ENCODE data around the gene NDUFS5. TPM values are rescaled to one million over a fixed set of nuclear protein-coding genes. Genes with fewer than 3 reads are reported as not detected.
"Not testable (repeated sequence)": the region's sequence is repeated elsewhere in the genome, so short reads cannot be mapped to it uniquely, and the experiment has no call there.

Gene NDUFS5
- 100 to 1,000 TPM; 150 to 220 TPM for total RNA-seq

- Mint-ChIP-seq H3K36me3 (ENCODE audit: low read depth) (peaks cover 25% of the 10 kb centered on the region), H3K4me3 (peak within 1 kb of the TSS; percentile 87), H3K4me1 (peaks cover 30% of the 10 kb centered on the region), H3K27me3 (no peaks in the 10 kb centered on the region), H3K9me3 (ENCODE audit: low read depth) (no peaks in the 10 kb centered on the region), H3K27ac (peak within 1 kb of the TSS; percentile 99)
- intact Hi-C loops (cut with DNase I, micrococcal nuclease), result loop anchor here (1.0 to 5.0 kb wide), 13 partner anchors 8 to 1334 kb away; partner anchors contain the start of genes AKIRIN1 (in 2 of the 2), MYCBP (in 2 of the 2), CDCA8 (in 1 of the 2) and PPIE (in 1 of the 2)
- ChIA-PET CTCF (interaction anchor here (0.6 to 2.3 kb wide), 14 partner anchors 11 to 1334 kb away, joined by 3 to 11 read pairs (median 4); no protein-coding TSS in a partner anchor), POLR2A (interaction anchor here (0.5 to 1.3 kb wide), 11 partner anchors 12 to 998 kb away, joined by 3 to 8 read pairs (median 4); partner anchors contain the start of gene MYCBP)
- ATAC-seq (peak; percentile 90), DNase-seq (peak; percentile 93)
Observed at GRCh38 chr1:39026051-39026865, at the start of gene NDUFS5. Gene NDUFS5, plus strand, starts transcription at chr1:39026350. Its CDS starts 2,375 bp downstream, at chr1:39028725.

GRCh38 chr1:38977399-38978244 is 48.5 kb upstream of the NDUFS5 start:
- H3K27me3 Mint-ChIP-seq; H3K36me3 Mint-ChIP-seq (ENCODE audit: low read depth); CTCF ChIA-PET; intact Hi-C loops (cut with DNase I, micrococcal nuclease); H3K4me1 Mint-ChIP-seq; H3K4me3 Mint-ChIP-seq; H3K9me3 Mint-ChIP-seq (ENCODE audit: low read depth): not testable (repeated sequence)
- ATAC-seq (peak; percentile 69), DNase-seq (peak; percentile 62)
- POLR2A ChIA-PET, result interaction anchor here (0.6 to 1.2 kb wide), 2 partner anchors 49 to 1448 kb away, joined by 5 to 7 read pairs; partner anchors contain the start of gene NDUFS5
- H3K27ac Mint-ChIP-seq, result peak overlapping the region; percentile 51

GRCh38 chr1:38978245-38978542 is 48.0 kb upstream of the NDUFS5 start:
- H3K4me1 Mint-ChIP-seq; H3K36me3 Mint-ChIP-seq (ENCODE audit: low read depth); CTCF ChIA-PET; intact Hi-C loops (cut with DNase I, micrococcal nuclease); H3K27me3 Mint-ChIP-seq; H3K4me3 Mint-ChIP-seq; H3K9me3 Mint-ChIP-seq (ENCODE audit: low read depth); ATAC-seq: not testable (repeated sequence)
- H3K27ac Mint-ChIP-seq, result peak overlapping the region; percentile 51
- POLR2A ChIA-PET, result interaction anchor here (1.2 kb wide), 1 partner anchor 48 kb away, joined by 5 read pairs; the partner anchor contains the start of gene NDUFS5
- peak; percentile 60 for DNase-seq

- H3K27me3 Mint-ChIP-seq; POLR2A ChIA-PET; DNase-seq; ATAC-seq; H3K27ac Mint-ChIP-seq; intact Hi-C loops (cut with DNase I, micrococcal nuclease); H3K4me1 Mint-ChIP-seq; H3K4me3 Mint-ChIP-seq; CTCF ChIA-PET; H3K9me3 Mint-ChIP-seq (ENCODE audit: low read depth); H3K36me3 Mint-ChIP-seq (ENCODE audit: low read depth): not testable (repeated sequence)
Observed at GRCh38 chr1:38979380-38979779, 46.8 kb upstream of the NDUFS5 start.

GRCh38 chr1:38989979-38990378 is 36.2 kb upstream of the NDUFS5 start:
- Mint-ChIP-seq H3K36me3 (ENCODE audit: low read depth) (peaks cover 20% of the 10 kb centered on the region), H3K27me3 (no peaks in the 10 kb centered on the region), H3K4me3 (peak overlapping the region; percentile 87), H3K27ac (peak overlapping the region; percentile 79), H3K9me3 (ENCODE audit: low read depth) (no peaks in the 10 kb centered on the region), H3K4me1 (peaks cover 45% of the 10 kb centered on the region)
- ChIA-PET CTCF (interaction anchor here (1.0 to 1.3 kb wide), 4 partner anchors 12 to 109 kb away, joined by 3 to 5 read pairs (median 3); no protein-coding TSS in a partner anchor), POLR2A (no interaction called here)
- DNase-seq, result no peak
- intact Hi-C loops (cut with DNase I, micrococcal nuclease), result loop anchor here (5.0 to 10.0 kb wide), 8 partner anchors 37 to 1298 kb away; partner anchors contain the start of genes CDCA8 (in 1 of the 2), MYCBP (in 1 of the 2), NDUFS5 (in 1 of the 2) and PABPC4 (in 1 of the 2)
- no peak for ATAC-seq

GRCh38 chr1:38990386-38990737 is 35.8 kb upstream of the NDUFS5 start:
- H3K27me3 Mint-ChIP-seq, result no peaks in the 10 kb centered on the region
- DNase-seq (no peak), ATAC-seq (no peak)
- ChIA-PET POLR2A (interaction anchor here (1.0 kb wide), 1 partner anchor 42 kb away, joined by 6 read pairs; no protein-coding TSS in a partner anchor), CTCF (interaction anchor here (1.1 kb wide), 1 partner anchor 14 kb away, joined by 5 read pairs; no protein-coding TSS in a partner anchor)
- H3K36me3 Mint-ChIP-seq (ENCODE audit: low read depth), result peaks cover 24% of the 10 kb centered on the region
- intact Hi-C loops (cut with DNase I, micrococcal nuclease), result loop anchor here (5.0 to 10.0 kb wide), 8 partner anchors 37 to 1298 kb away; partner anchors contain the start of genes CDCA8 (in 1 of the 2), MYCBP (in 1 of the 2), NDUFS5 (in 1 of the 2) and PABPC4 (in 1 of the 2)
- peak overlapping the region; percentile 87 for H3K4me3 Mint-ChIP-seq
- peak overlapping the region; percentile 79 for H3K27ac Mint-ChIP-seq
- no peaks in the 10 kb centered on the region for H3K9me3 Mint-ChIP-seq (ENCODE audit: low read depth)
- peaks cover 49% of the 10 kb centered on the region for H3K4me1 Mint-ChIP-seq

- DNase-seq (peak; percentile 98), ATAC-seq (peak; percentile 91)
- Mint-ChIP-seq H3K9me3 (ENCODE audit: low read depth) (no peaks in the 10 kb centered on the region), H3K4me3 (peak within 1 kb of the TSS; percentile 87), H3K27me3 (no peaks in the 10 kb centered on the region), H3K27ac (peak within 1 kb of the TSS; percentile 88), H3K36me3 (ENCODE audit: low read depth) (peaks cover 30% of the 10 kb centered on the region), H3K4me1 (peaks cover 55% of the 10 kb centered on the region)
- intact Hi-C loops (cut with DNase I, micrococcal nuclease), result loop anchor here (1.0 to 10.0 kb wide), 13 partner anchors 12 to 1299 kb away; partner anchors contain the start of genes MYCBP (in 2 of the 2), NDUFS5 (in 2 of the 2), RRAGC (in 2 of the 2) and CDCA8 (in 1 of the 2)
- POLR2A ChIA-PET, result interaction anchor here (1.0 kb wide), 1 partner anchor 41 kb away, joined by 6 read pairs; no protein-coding TSS in a partner anchor
- CTCF ChIA-PET, result interaction anchor here (1.1 kb wide), 1 partner anchor 15 kb away, joined by 5 read pairs; no protein-coding TSS in a partner anchor
Observed at GRCh38 chr1:38990738-38991637, 35.2 kb upstream of the NDUFS5 start, which contains the start of gene AKIRIN1. Gene AKIRIN1, plus strand, starts transcription at chr1:38991276. Its CDS starts 105 bp downstream, at chr1:38991381.

- peak overlapping the region; percentile 88 for H3K27ac Mint-ChIP-seq
- ATAC-seq, result no peak
- peaks cover 56% of the 10 kb centered on the region for H3K4me1 Mint-ChIP-seq
- intact Hi-C loops (cut with DNase I, micrococcal nuclease), result loop anchor here (1.0 to 10.0 kb wide), 13 partner anchors 11 to 1300 kb away; partner anchors contain the start of genes MYCBP (in 2 of the 2), NDUFS5 (in 2 of the 2), RRAGC (in 2 of the 2) and CDCA8 (in 1 of the 2)
- H3K9me3 Mint-ChIP-seq (ENCODE audit: low read depth), result no peaks in the 10 kb centered on the region
- peaks cover 38% of the 10 kb centered on the region for H3K36me3 Mint-ChIP-seq (ENCODE audit: low read depth)
- peak overlapping the region; percentile 87 for H3K4me3 Mint-ChIP-seq
- ChIA-PET POLR2A (interaction anchor here (0.6 kb wide), 1 partner anchor 8 kb away, joined by 3 read pairs; no protein-coding TSS in a partner anchor), CTCF (interaction anchor here (0.6 to 0.7 kb wide), 2 partner anchors 8 to 11 kb away, joined by 3 to 5 read pairs; no protein-coding TSS in a partner anchor)
- no peaks in the 10 kb centered on the region for H3K27me3 Mint-ChIP-seq
- DNase-seq, result peak; percentile 27
Observed at GRCh38 chr1:38991638-38992411, 34.3 kb upstream of the NDUFS5 start.

GRCh38 chr1:38992412-38993111 is 33.6 kb upstream of the NDUFS5 start:
- H3K36me3 Mint-ChIP-seq (ENCODE audit: low read depth), result peaks cover 42% of the 10 kb centered on the region

More at GRCh38 chr1:38992412-38993111, 33.6 kb upstream of the NDUFS5 start:
- CTCF ChIA-PET, result interaction anchor here (0.5 to 1.0 kb wide), 5 partner anchors 10 to 211 kb away, joined by 3 to 5 read pairs (median 3); partner anchors contain the start of gene NDUFS5
- intact Hi-C loops (cut with DNase I, micrococcal nuclease), result loop anchor here (5.0 to 10.0 kb wide), 8 partner anchors 35 to 1300 kb away; partner anchors contain the start of genes CDCA8 (in 1 of the 2), MYCBP (in 1 of the 2), NDUFS5 (in 1 of the 2) and PABPC4 (in 1 of the 2)
- no peaks in the 10 kb centered on the region for H3K27me3 Mint-ChIP-seq
- ATAC-seq, result no peak
- DNase-seq, result no peak
- peaks cover 63% of the 10 kb centered on the region for H3K4me1 Mint-ChIP-seq
- H3K4me3 Mint-ChIP-seq, result peak overlapping the region; percentile 87
- POLR2A ChIA-PET, result no interaction called here
- H3K27ac Mint-ChIP-seq, result peak overlapping the region; percentile 88
- no peaks in the 10 kb centered on the region for H3K9me3 Mint-ChIP-seq (ENCODE audit: low read depth)

Data from activated CD4-positive, alpha-beta T cell treated with anti-CD3 and anti-CD28 coated beads for 36 hours (primary cell).